ENCODE results near the gene TMEM141. TPM values are rescaled to one million over a fixed set of nuclear protein-coding genes. Genes with fewer than 3 reads are reported as not detected.

Gene TMEM141
- polyA plus RNA-seq, 1 of the 3 experiments (the other 2 are of a cell fraction), result 112 TPM

- no peak for TF ChIP-seq FOXM1 (IDR thresholded peaks at IDR 0.05; ENCODE audit: low read depth)
- TF ChIP-seq USF2 (IDR thresholded peaks at IDR 0.05; ENCODE audit: borderline replicate concordance, low read depth, low read length), result no peak
- no peak for TF ChIP-seq CHD2 (IDR thresholded peaks at IDR 0.05; ENCODE audit: low read length, partially characterized antibody)
- TF ChIP-seq PBX3 (IDR thresholded peaks at IDR 0.05), result no peak
- TF ChIP-seq POLR2AphosphoS5 (IDR thresholded peaks at IDR 0.05; ENCODE audit: low read depth, low read length), result no peak
- no peak for TF ChIP-seq TAF1 (IDR thresholded peaks at IDR 0.05; ENCODE audit: borderline replicate concordance, low read depth, low read length)
- TF ChIP-seq YY1 (IDR thresholded peaks at IDR 0.05; ENCODE audit: low read depth), result no peak
- TF ChIP-seq EP300 (IDR thresholded peaks at IDR 0.05; ENCODE audit: borderline replicate concordance in 1 of 2, low read depth in 1 of 2, low read length in 1 of 2), result no peak
- TF ChIP-seq FOXJ3 (CRISPR knock-in tag; IDR thresholded peaks at IDR 0.05), result no peak
- no peak for TF ChIP-seq MXI1 (IDR thresholded peaks at IDR 0.05; ENCODE audit: low read depth, low read length)
- TF ChIP-seq REST (IDR thresholded peaks at IDR 0.05; ENCODE audit: low read depth, low read length), result no peak
- no peak for TF ChIP-seq ELF1 (IDR thresholded peaks at IDR 0.05)
- TF ChIP-seq EZH2phosphoT487 (IDR thresholded peaks at IDR 0.05; ENCODE audit: borderline replicate concordance, low read depth), result no peak
- no peak for TF ChIP-seq TCF12 (IDR thresholded peaks at IDR 0.05)
- TF ChIP-seq SMC3 (IDR thresholded peaks at IDR 0.05; ENCODE audit: low read depth, low read length), result no peak
- TF ChIP-seq FOSL2 (IDR thresholded peaks at IDR 0.05; ENCODE audit: borderline replicate concordance, low read depth), result no peak
- TF ChIP-seq IRF3 (IDR thresholded peaks at IDR 0.05; ENCODE audit: low read depth, low read length), result no peak
- no peak for TF ChIP-seq GABPA (IDR thresholded peaks at IDR 0.05; ENCODE audit: low read depth)
- TF ChIP-seq JUND (IDR thresholded peaks at IDR 0.05), result no peak
- Histone ChIP-seq H4K20me1 (ENCODE audit: insufficient read depth) (no peaks in the 10 kb centered on the region), H3F3A (replicated peaks; ENCODE audit: insufficient read depth) (peaks cover 3% of the 10 kb centered on the region), H2AFZ (ENCODE audit: low read depth) (no peak overlapping the region), H3K9me3 (no peaks in the 10 kb centered on the region), H3K4me1 (ENCODE audit: control insufficient read depth in 1 of 2, insufficient read depth in 2 of 2, low read depth in 1 of 2, low read length in 1 of 2) (no peaks in the 10 kb centered on the region), H3K27ac (ENCODE audit: low read depth in 2 of 2, low read length in 1 of 2) (no peak overlapping the region), H3K36me3 (replicated peaks in 1 of 2; ENCODE audit: control insufficient read depth in 1 of 2, insufficient read depth in 2 of 2, low read length in 1 of 2) (no peaks in the 10 kb centered on the region), H3K9me2 (no peaks in the 10 kb centered on the region), H3K4me3 (ENCODE audit: low read depth in 2 of 2, low read length in 1 of 2) (no peak overlapping the region), H3K4me2 (no peak overlapping the region), H3K27me3 (ENCODE audit: insufficient read depth) (no peaks in the 10 kb centered on the region), H3K9ac (no peak overlapping the region), H3K79me2 (ENCODE audit: insufficient read depth) (no peaks in the 10 kb centered on the region)
- ChIA-PET POLR2A (no interaction called here), CTCF (interaction anchor here (1.3 to 4.7 kb wide), 2 partner anchors 9 to 18 kb away, joined by 3 to 19 read pairs; no protein-coding TSS in a partner anchor)
- no peak for DNase-seq
- 25% methylated on average over 1 of the region's 1 CpG for WGBS (ENCODE audit: low lambda C conversion rate)
Measured at GRCh38 chr9:136751244-136751643, 39.9 kb upstream of the TMEM141 start.
